GM18517 (cell line): ENCODE data around the gene KRTAP10-3.
"Not testable (repeated sequence)": the region's sequence is repeated elsewhere in the genome, so short reads cannot be mapped to it uniquely, and the experiment has no call there.

Source experiments
- ATAC-seq: cut with Tn5 transposase; IDR thresholded peaks from one replicate; pipeline ENCODE4 v1.9.1; 2021; ENCODE audit warnings: mild to moderate bottlenecking, moderate library complexity; ENCODE audit not compliant: unreplicated experiment

KRTAP10-3 gene, protein sequence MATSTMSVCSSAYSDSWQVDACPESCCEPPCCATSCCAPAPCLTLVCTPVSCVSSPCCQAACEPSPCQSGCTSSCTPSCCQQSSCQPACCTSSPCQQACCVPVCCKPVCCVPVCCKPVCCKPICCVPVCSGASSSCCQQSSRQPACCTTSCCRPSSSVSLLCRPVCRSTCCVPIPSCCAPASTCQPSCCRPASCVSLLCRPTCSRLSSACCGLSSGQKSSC

DNA sequence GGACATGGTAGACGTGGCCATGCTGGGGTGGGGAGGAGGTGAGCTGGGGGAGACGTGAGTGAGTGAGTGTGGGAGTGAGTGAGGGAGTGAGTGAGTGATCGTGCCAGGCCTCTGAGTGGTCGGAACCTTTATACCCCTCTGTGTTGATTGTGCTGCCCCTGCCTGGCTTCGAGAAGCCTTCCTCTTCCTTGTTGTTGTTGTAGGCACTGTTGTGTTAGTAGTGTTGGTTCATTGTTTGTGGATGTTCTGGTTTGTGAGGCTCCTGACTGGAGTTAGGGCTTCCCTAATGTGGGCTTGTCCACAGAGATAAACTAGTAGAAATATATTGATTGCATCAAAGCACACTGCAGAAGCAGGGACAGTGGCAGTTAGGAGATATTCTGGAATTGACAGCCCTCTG, at the start of gene KRTAP10-3:
Gene KRTAP10-3, minus strand, starts transcription at position 101 of the 400 bp plus-strand sequence. Its CDS starts 80 bp downstream, at position 21.
- ATAC-seq, result no peak

- no peak for ATAC-seq
These were observed 47.9 kb upstream of the KRTAP10-3 start for GRCh38 chr21:44606495-44606894.

GRCh38 chr21:44603911-44604310, 45.3 kb upstream of the KRTAP10-3 start:
- no peak for ATAC-seq

- no peak for ATAC-seq
These were observed 44.7 kb upstream of the KRTAP10-3 start for GRCh38 chr21:44603109-44603875.

DNA sequence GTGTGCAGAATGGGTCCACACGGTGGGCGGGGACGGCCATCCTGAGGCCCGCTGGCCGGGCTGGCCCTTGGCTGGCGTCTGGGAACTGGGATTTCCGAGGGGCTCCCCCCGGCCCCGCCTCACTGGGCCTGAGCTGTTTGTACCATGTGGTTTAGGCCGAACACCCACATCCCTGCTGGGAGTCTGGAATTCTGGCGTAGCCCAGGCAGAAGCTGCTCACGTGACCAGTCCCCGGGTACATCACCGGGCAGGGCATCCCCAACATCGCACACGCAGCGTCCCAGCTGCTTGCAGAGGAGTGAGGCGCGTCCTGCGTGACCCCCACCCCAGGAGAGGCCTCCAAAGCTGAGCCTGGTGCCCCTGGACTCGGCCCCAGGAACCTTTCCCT, 43.9 kb upstream of the KRTAP10-3 start:
- ATAC-seq, result no peak

DNA sequence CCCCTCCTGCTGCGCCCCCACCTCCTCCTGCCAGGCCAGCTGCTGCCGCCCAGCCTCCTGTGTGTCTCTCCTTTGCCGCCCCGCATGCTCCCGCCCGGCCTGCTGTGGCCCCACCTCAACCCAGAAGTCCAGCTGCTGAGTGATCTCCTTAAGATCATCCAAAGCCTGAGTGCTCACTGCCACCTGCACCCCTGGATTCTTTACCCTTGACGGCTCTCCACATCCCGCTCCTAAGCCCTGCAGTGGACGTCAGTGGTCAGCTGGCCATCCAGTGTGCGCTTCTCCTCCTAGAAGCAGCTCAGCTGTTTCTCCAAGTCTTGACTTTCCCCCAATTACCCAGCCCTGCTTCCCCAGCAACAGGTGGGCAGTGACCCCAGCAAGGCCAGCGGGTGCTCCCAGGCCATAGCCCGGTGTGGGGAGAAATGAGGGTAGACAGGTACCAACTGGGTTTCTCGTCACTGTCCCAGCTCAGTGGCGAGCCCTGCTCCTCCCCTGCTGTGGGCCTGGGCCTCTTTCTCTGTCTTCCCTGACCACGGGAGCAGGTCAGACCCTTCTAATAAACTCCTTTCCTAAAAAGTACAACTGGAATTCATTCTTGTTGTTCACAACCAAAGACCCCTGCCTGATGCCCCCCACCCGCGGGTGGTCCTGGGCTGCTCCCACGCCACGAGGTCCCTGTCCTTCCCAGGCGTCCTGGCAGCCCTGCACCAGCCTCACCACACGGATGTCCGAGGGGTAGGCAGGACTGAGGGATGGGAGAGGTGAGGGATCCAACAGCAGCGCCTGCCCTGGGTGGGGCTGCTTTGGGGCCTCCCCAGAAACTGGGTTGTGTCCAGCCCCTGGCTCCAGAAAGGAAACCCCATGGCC, 43.2 kb upstream of the KRTAP10-3 start:
- no peak for ATAC-seq

- not testable (repeated sequence) for ATAC-seq
These were observed 42.5 kb upstream of the KRTAP10-3 start for GRCh38 chr21:44601091-44601490.

- ATAC-seq, result not testable (repeated sequence)
These were observed 41.8 kb upstream of the KRTAP10-3 start, which contains the start of gene KRTAP10-7 for GRCh38 chr21:44600118-44600978. TSS of gene KRTAP10-7 (plus strand) at chr21:44600597. CDS start at chr21:44600622, 25 bp downstream.

DNA sequence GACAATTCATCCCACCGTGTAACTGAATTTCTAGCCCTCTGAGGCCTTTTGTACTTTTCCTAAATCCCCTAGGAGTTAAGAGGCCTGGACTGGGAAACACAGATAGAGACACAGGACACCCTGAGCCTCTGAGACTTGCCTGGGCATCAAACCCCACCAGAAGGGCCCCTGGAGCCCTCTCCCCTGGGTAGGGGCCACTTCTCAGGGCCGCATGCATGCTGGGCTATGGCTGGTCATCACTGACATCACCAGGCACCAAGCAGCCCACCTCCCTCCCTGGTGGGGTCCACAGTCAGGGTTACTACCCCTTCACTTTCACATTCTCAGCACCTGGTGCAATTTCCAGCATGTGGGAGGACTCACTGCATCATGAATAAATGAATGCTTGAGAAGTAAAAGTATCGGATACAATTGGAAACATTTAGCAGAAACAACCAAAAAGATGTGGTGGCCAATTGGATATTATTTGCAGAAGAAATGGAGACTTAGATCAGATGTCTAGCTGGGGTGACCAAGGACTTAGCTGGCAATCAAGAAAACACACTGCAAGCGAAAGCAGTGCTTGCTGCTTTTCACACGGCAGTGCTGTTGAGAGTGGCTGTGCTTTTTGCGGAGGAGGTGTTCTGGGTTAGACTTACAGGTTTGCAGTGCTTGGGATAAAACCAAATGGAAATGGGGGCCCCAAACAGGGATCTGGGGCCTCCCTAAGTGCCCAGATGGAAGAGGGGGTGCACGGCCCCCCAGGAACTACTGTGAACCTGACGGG, 40.9 kb upstream of the KRTAP10-3 start:
- ATAC-seq, result no peak

DNA sequence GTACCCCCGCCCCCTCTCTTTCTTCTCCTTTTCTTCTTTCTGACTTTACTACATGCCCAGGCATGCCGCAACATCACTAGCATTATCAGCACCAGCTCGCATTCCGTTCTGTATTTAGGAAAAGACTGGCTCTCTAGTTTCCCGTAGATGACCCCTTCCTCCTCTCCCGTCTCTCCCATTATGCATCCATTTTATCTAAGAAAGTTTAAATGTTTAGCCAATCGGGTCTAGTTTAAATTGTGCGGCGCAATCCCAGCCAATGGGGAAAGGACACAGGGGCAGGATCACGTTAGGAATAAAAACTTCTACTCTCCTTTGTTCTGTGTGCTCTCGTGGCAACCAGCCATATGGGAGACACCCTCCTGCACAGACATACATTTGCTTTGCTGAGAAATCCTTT, 39.5 kb upstream of the KRTAP10-3 start:
- ATAC-seq, result no peak

DNA sequence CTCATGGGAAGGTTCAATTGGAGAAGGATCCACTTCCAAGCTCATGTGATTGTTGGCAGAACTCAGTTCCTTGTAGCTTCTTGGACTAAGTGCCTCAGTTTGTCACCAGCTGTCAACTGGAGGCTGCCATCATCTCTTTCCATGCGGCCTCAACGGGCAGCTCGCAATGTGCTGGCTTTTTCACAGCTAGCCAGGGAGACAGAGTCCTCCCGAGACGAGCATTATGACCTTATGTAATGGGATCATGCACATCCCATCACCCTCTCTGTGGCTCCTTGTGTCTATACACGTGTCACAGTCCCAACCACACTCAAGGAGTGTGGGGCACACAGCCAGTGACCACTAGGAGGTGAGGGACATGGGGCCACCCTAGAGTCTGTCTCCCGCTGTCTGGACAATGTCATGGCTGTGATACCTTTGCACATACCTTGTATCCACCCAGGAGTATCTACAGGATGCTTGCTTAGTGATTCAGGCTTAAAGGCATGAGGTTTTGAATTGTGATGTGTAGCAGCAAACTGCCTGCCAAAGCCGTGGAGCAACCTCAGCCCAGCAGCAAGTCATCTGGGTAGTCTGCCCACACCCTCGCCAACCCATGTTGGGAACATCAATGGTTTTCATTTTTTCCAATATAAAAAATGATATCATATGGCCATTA, 37.6 kb upstream of the KRTAP10-3 start:
- ATAC-seq, result no peak

DNA sequence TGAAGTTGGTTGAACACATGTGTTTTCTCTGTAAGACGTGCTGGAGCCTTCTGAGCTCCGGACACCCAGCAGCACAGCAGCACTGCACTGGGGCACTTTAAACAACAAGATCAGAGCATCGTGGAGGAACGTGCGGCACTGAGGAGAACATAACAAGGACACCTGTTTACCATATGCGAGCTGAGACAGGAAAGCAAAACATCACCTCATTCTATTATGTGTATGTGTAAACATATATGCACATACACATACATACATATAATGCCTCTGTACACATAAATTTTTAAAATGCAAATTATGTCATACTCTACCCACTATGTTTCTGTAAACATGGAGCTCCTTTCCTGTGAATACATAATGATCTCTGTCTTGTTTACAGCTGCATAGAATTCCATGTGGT, 36.9 kb upstream of the KRTAP10-3 start:
- ATAC-seq, result no peak

DNA sequence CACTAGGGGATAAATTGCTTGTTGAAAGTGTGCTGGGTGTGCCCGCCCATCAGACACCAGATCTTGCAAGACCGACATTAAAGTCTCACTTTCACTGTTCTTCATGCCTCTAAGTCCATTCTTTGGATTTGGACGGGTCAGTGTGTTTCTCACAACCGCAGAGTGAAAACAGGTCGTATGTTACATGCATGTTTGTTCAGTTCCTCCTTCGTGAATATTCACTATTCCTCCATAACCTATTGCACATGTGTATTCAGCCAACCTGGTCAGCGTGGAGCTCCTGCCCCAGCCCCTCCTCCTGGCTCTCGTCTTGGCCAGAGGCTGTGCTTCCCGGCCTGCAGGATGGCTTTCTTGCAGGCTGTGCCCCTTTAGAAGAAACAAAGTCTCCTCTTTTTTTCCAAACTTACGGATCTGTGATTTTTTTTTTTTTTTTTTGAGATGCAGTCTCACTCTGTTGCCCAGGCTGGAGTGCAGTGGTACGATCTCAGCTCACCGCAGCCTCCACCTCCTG, 35.9 kb upstream of the KRTAP10-3 start:
- no peak for ATAC-seq

DNA sequence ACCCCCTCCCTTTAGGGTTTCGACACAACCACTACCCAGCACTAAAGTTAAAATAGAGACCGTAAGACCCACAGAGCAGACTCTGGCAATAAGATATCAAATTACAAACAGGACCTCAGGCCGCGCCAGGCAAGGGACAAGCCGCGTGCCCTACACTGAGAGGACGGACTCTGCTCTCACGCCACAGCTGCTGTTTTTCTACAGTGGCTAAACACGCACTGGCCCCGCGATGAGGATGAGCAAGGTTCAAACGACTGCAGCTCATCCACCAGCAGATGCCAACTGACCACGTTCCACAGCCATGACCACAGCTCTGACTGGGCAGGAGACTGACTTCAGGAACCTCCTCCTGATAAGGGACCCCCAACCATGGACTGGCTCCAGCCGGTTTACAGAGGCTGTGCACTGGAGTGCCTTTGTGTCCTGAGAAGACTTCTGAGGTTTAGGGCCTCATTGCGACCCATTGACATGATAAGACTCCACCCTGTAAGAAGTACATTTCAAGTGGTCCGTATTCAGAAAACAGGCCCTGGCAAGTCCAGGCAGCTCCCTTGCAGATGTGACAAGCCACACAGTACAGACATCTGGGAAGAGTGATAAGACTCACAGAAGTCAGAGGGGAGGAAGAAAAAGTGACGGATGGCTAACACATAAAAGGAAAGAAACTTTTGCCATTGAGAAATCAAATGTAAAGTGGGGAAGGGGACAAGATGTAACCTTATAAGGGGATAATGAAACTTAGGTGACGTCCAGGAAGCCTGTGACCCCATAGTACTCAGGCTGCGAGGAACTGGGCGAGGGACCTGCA, 35.2 kb upstream of the KRTAP10-3 start:
- ATAC-seq, result no peak

DNA sequence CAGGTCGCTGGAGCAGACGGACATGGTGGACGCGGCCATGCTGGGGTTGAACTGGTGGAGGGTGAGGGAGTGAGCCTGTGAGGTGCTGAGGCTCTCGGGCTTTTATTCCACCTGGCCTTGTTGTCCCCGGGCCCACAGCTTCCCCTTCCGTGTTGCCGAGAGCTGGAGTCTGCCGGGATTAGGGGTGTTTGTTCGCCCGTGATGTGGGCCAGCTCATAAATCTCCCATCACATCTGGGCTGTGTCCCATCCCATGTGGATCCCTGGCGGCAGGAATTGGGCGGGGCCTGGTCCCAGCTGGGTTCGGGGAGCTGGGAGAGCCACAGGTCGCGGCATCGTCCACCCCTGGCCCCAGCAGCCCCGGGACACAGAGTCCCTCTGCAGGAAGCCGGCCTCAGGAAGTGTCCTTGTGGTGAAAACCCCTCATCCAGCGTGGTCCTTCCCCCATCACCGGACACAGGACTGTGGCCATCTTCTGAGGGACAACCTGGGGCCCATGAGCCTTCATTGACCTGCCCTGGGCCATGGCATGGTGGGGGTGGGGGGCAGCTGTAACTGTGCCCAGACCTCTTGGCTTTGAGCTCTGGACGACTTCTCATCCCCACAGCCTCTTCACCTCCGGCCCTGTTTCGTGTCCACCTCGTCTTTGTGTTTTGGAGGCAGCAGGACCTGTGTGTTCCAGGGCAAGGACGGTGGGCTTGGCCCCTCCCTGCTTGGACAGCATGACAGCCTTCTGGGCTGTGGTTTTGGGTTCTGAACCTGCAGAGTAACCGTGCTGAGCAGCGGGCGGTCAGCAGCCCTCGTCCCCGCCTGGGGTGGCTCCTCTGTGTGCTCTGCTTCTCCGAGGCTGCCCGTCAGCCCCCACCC, 34.1 kb upstream of the KRTAP10-3 start, which contains the start of gene KRTAP10-6:
Gene KRTAP10-6, minus strand, starts transcription at position 60 of the 866 bp plus-strand sequence. Its CDS starts 21 bp downstream, at position 39.
- no peak for ATAC-seq

- not testable (repeated sequence) for ATAC-seq
These were observed 33.2 kb upstream of the KRTAP10-3 start for GRCh38 chr21:44591801-44592130.
